Neuronal stem cell (in vitro differentiated cells): ENCODE data around the gene LCOR.

Source experiments
- DNase-seq: peaks from one replicate; pipeline ENCODE4 v3.0.0-alpha.2; 2013; ENCODE audit warnings: low spot score
- H2AFZ ChIP-seq: one replicate; pipeline ENCODE4 v1.6.1; 2013; ENCODE audit warnings: mild to moderate bottlenecking, low read length, inconsistent platforms
- H2AK5ac ChIP-seq: 2 replicates; pipeline ENCODE4 v1.6.1; 2013; ENCODE audit warnings: low read depth, mild to moderate bottlenecking, inconsistent platforms, low read length, moderate library complexity, mixed read lengths
- H2BK120ac ChIP-seq: 2 replicates; pipeline ENCODE4 v1.6.1; 2013; ENCODE audit warnings: low read depth, mild to moderate bottlenecking, inconsistent platforms, low read length, moderate library complexity, mixed read lengths
- H2BK12ac ChIP-seq: one replicate; pipeline ENCODE4 v1.6.1; 2013; ENCODE audit warnings: low read length, inconsistent platforms
- H2BK15ac ChIP-seq: 2 replicates; pipeline ENCODE4 v1.6.1; 2013; ENCODE audit warnings: mild to moderate bottlenecking, low read length, inconsistent platforms, mixed read lengths
- H2BK5ac ChIP-seq: one replicate; pipeline ENCODE4 v1.6.1; 2013; ENCODE audit warnings: inconsistent platforms, mild to moderate bottlenecking, low read length, moderate library complexity
- H3K14ac ChIP-seq: one replicate; pipeline ENCODE4 v1.6.1; 2013; ENCODE audit warnings: low read length, inconsistent platforms
- H3K18ac ChIP-seq: 2 replicates; pipeline ENCODE4 v1.6.1; 2013; ENCODE audit warnings: low read length, inconsistent platforms
- H3K23ac ChIP-seq: 2 replicates; pipeline ENCODE4 v1.6.1; 2013; ENCODE audit warnings: low read depth, mild to moderate bottlenecking, mixed read lengths, low read length, inconsistent platforms; ENCODE audit not compliant: poor library complexity
- H3K27ac ChIP-seq: replicated peaks from 3 replicates; pipeline ENCODE4 v1.5.1; 2013; ENCODE audit warnings: low read length, inconsistent platforms
- H3K27me3 ChIP-seq, 3 experiments: 2 replicates each; pipeline ENCODE4 v1.6.1; 2013; ENCODE audit warnings: low read length in 3 of 3, mild to moderate bottlenecking in 2 of 3, inconsistent platforms in 1 of 3, low read depth in 1 of 3, mixed read lengths in 1 of 3, moderate library complexity in 1 of 3; ENCODE audit not compliant: control insufficient read depth in 3 of 3, insufficient read depth in 3 of 3
- H3K36me3 ChIP-seq, 2 donors: replicated peaks in 1 of 2; 2 replicates each; pipeline ENCODE4 v1.6.1; 2013; ENCODE audit warnings: low read length in 2 of 2; ENCODE audit not compliant: control insufficient read depth in 2 of 2, insufficient read depth in 2 of 2
- H3K4ac ChIP-seq: 2 replicates; pipeline ENCODE4 v1.6.1; 2013; ENCODE audit warnings: inconsistent platforms, mild to moderate bottlenecking, low read length, moderate library complexity
- H3K4me1 ChIP-seq, 2 donors: 1 replicate in 1 of 2; 2 replicates in 1 of 2; pipeline ENCODE4 v1.6.1; 2013; ENCODE audit warnings: low read length in 2 of 2, low read depth in 1 of 2; ENCODE audit not compliant: control insufficient read depth in 2 of 2, insufficient read depth in 1 of 2
- H3K4me2 ChIP-seq: one replicate; pipeline ENCODE4 v1.6.1; 2013; ENCODE audit warnings: mild to moderate bottlenecking, low read length, inconsistent platforms; ENCODE audit not compliant: insufficient read depth, poor library complexity, severe bottlenecking
- H3K4me3 ChIP-seq, 2 donors: 2 replicates each; pipeline ENCODE4 v1.5.1; 2013; ENCODE audit warnings: low read length in 2 of 2, mild to moderate bottlenecking in 2 of 2, inconsistent platforms in 1 of 2, moderate library complexity in 1 of 2
- H3K79me1 ChIP-seq: one replicate; pipeline ENCODE4 v1.6.1; 2013; ENCODE audit warnings: low read depth, mild to moderate bottlenecking, inconsistent platforms, low read length, moderate library complexity
- H3K9ac ChIP-seq: one replicate; pipeline ENCODE4 v1.6.1; 2013; ENCODE audit warnings: mild to moderate bottlenecking, low read depth, low read length, inconsistent platforms; ENCODE audit not compliant: poor library complexity
- H3K9me3 ChIP-seq, 2 donors: replicated peaks in 1 of 2; 2 replicates each; pipeline versions ENCODE3 to v1.6.1; 2013; ENCODE audit warnings: low read length in 2 of 2, mild to moderate bottlenecking in 2 of 2, inconsistent platforms in 1 of 2, low read depth in 1 of 2, mixed read lengths in 1 of 2, moderate library complexity in 1 of 2; ENCODE audit not compliant: control insufficient read depth in 2 of 2, insufficient read depth in 1 of 2
- H4K8ac ChIP-seq: one replicate; pipeline ENCODE4 v1.6.1; 2013; ENCODE audit warnings: low read depth, mild to moderate bottlenecking, inconsistent platforms, low read length, moderate library complexity
- H4K91ac ChIP-seq: one replicate; pipeline ENCODE4 v1.6.1; 2013; ENCODE audit warnings: low read length, low read depth, mild to moderate bottlenecking, inconsistent platforms; ENCODE audit not compliant: poor library complexity
- WGBS, 2 donors: extraction: QIAGEN DNeasy Blood & Tissue Kit; methylation state at CpG; one replicate each; pipeline ENCODE4 v1.1.7; 2013; ENCODE audit warnings: missing lambda C conversion rate in 2 of 2, mixed read lengths in 1 of 2; ENCODE audit not compliant: insufficient read length in 2 of 2, insufficient replicate concordance in 1 of 2; ENCODE audit errors: extremely low coverage in 2 of 2; 5-methylcytosine and 5-hydroxymethylcytosine counted together

LCOR gene

GRCh38 chr10:96838529-96838928, 6.4 kb downstream of the LCOR start:
- no peak overlapping the region for H4K8ac ChIP-seq
- H3K79me1 ChIP-seq, result peaks cover 7% of the 10 kb centered on the region
- H2BK15ac ChIP-seq, result no peak overlapping the region
- no peak overlapping the region for H3K4me3 ChIP-seq
- no peak overlapping the region for H2BK12ac ChIP-seq
- H3K4me2 ChIP-seq, result no peak overlapping the region
- H4K91ac ChIP-seq, result no peak overlapping the region
- peaks cover 0 to 37% of the 10 kb centered on the region in 2 donors for H3K36me3 ChIP-seq
- peaks cover 1 to 4% of the 10 kb centered on the region in 2 donors for H3K4me1 ChIP-seq
- H3K27ac ChIP-seq, result no peak overlapping the region
- DNase-seq, result no peak
- no peak overlapping the region for H2BK5ac ChIP-seq
- no peak overlapping the region for H3K18ac ChIP-seq
- H3K27me3 ChIP-seq, result no peaks in the 10 kb centered on the region
- no peak overlapping the region for H3K4ac ChIP-seq
- no peak overlapping the region for H2AFZ ChIP-seq
- H2AK5ac ChIP-seq, result no peak overlapping the region
- no peak overlapping the region for H3K23ac ChIP-seq
- no peak overlapping the region for H2BK120ac ChIP-seq
- peaks cover 0 to 23% of the 10 kb centered on the region in 2 donors for H3K9me3 ChIP-seq
- WGBS, 2 donors, result no CpG with 5 or more reads among the region's 4 CpGs
- H3K14ac ChIP-seq, result no peak overlapping the region
- no peak overlapping the region for H3K9ac ChIP-seq

DNA sequence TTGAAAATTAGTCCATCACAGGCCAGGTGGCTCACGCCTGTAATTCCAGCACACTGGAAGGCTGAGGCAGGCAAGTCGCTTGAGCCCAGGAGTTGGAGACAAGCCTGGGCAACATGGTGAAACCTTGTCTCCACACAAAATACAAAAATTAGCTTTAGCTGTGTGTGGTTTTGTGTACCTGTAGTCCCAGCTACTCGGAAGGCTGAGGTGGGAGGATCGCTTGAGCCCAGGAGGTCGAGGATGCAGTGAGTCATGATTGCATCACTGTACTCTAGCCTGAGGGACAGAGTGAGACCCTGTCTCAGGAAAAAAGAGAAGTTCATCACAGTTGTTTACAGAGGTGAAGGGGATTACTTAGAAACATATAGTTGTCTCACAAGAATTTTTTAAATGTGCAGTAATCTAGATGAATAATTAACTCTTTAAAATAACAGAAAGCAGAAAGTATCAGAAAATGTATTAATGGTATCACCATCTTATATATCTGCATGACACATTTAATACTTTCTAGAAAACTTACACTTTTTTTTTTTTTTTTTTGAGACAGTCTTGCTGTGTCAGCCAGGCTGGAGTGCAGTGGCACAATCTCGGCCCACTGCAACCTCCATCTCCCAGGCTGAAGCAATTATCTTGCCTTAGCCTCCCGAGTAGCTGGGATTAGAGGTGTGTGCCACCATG, 8.9 kb downstream of the LCOR start:
- H2BK12ac ChIP-seq, result no peak overlapping the region
- peaks cover 0 to 31% of the 10 kb centered on the region in 2 donors for H3K36me3 ChIP-seq
- H3K14ac ChIP-seq, result no peak overlapping the region
- no peak overlapping the region for H4K8ac ChIP-seq
- no peak overlapping the region for H3K4ac ChIP-seq
- no peak overlapping the region for H2BK15ac ChIP-seq
- H3K4me3 ChIP-seq, result no peak overlapping the region
- no CpG with 5 or more reads among the region's 7 CpGs for WGBS, 2 donors
- H2AK5ac ChIP-seq, result no peak overlapping the region
- no peaks in the 10 kb centered on the region for H3K27me3 ChIP-seq
- no peak overlapping the region for H3K9ac ChIP-seq
- DNase-seq, result no peak
- no peak overlapping the region for H2AFZ ChIP-seq
- H3K9me3 ChIP-seq, result peaks cover 0 to 23% of the 10 kb centered on the region in 2 donors
- H4K91ac ChIP-seq, result no peak overlapping the region
- H3K23ac ChIP-seq, result no peak overlapping the region
- H3K18ac ChIP-seq, result no peak overlapping the region
- H2BK120ac ChIP-seq, result no peak overlapping the region
- H3K4me1 ChIP-seq, result peaks cover 1 to 2% of the 10 kb centered on the region in 2 donors
- H3K27ac ChIP-seq, result no peak overlapping the region
- no peak overlapping the region for H3K4me2 ChIP-seq
- H2BK5ac ChIP-seq, result no peak overlapping the region
- peaks cover 7% of the 10 kb centered on the region for H3K79me1 ChIP-seq

DNA sequence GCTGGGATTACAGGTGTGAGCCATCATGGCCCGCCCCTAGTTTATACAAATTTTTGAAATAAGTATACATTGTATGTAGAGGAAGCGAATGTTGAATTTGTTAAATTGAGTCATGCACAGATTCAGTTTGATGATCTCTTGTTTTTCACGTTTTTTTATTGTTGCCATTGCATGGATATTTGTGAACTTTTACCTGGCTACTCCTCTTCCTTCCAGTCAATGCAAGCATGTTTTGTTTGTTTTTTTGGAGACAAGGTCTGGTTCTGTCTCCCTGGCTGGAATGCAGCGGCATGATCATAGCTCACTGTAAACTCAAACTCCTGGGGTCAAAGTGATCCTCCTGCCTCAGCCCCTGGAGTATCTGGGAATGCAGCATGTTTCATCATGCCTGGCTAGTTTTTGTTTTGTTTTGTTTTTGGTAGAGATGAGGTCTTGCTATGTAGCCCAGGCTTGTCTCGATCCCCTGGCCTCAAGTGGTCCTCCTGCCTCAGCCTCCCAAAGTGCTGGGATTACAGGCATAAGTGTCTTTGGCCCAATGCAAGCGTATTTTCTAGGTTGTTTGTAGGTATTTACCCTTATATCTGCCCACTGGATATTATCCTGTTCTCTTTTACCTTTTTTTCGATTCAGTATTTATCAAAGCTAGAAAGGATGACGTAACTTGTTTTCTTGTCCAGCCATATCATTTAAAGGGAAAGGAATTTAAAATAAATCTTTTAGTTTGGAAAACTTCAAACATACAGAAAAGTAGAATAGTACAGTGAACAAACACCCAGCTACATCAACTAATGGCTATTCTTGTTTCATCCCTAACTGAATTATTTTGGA, 11.0 kb downstream of the LCOR start:
- H3K27ac ChIP-seq, result no peak overlapping the region
- peaks cover 0 to 23% of the 10 kb centered on the region in 2 donors for H3K36me3 ChIP-seq
- H4K91ac ChIP-seq, result no peak overlapping the region
- no peak overlapping the region for H3K18ac ChIP-seq
- no peak for DNase-seq
- H3K4ac ChIP-seq, result no peak overlapping the region
- WGBS, 2 donors, result no CpG with 5 or more reads among the region's 8 CpGs
- no peak overlapping the region for H3K4me3 ChIP-seq
- H2BK120ac ChIP-seq, result no peak overlapping the region
- H3K9ac ChIP-seq, result no peak overlapping the region
- no peak overlapping the region for H3K23ac ChIP-seq
- H2BK5ac ChIP-seq, result no peak overlapping the region
- H2BK15ac ChIP-seq, result no peak overlapping the region
- no peak overlapping the region for H3K4me2 ChIP-seq
- H3K27me3 ChIP-seq, result no peaks in the 10 kb centered on the region
- H3K79me1 ChIP-seq, result peaks cover 5% of the 10 kb centered on the region
- peaks cover 0 to 13% of the 10 kb centered on the region in 2 donors for H3K9me3 ChIP-seq
- H2AK5ac ChIP-seq, result no peak overlapping the region
- no peak overlapping the region for H4K8ac ChIP-seq
- no peak overlapping the region for H2AFZ ChIP-seq
- no peak overlapping the region for H3K14ac ChIP-seq
- H3K4me1 ChIP-seq, result peaks cover 1 to 2% of the 10 kb centered on the region in 2 donors
- no peak overlapping the region for H2BK12ac ChIP-seq

- H2BK5ac ChIP-seq, result no peak overlapping the region
- H4K8ac ChIP-seq, result no peak overlapping the region
- no peak overlapping the region for H3K9ac ChIP-seq
- H3K14ac ChIP-seq, result no peak overlapping the region
- no peak overlapping the region for H3K4me3 ChIP-seq
- H2BK12ac ChIP-seq, result no peak overlapping the region
- H3K79me1 ChIP-seq, result peaks cover 5% of the 10 kb centered on the region
- H2BK15ac ChIP-seq, result no peak overlapping the region
- no CpG with 5 or more reads among the region's 2 CpGs for WGBS, 2 donors
- H2AFZ ChIP-seq, result no peak overlapping the region
- H3K23ac ChIP-seq, result no peak overlapping the region
- no peak overlapping the region for H3K4ac ChIP-seq
- H3K9me3 ChIP-seq, result peaks cover 0 to 6% of the 10 kb centered on the region in 2 donors
- no peak overlapping the region for H3K27ac ChIP-seq
- no peak overlapping the region for H2BK120ac ChIP-seq
- H3K18ac ChIP-seq, result no peak overlapping the region
- H3K36me3 ChIP-seq, result peaks cover 0 to 16% of the 10 kb centered on the region in 2 donors
- no peak overlapping the region for H4K91ac ChIP-seq
- no peak for DNase-seq
- no peak overlapping the region for H2AK5ac ChIP-seq
- no peaks in the 10 kb centered on the region for H3K27me3 ChIP-seq
- peaks cover 1 to 2% of the 10 kb centered on the region in 2 donors for H3K4me1 ChIP-seq
- no peak overlapping the region for H3K4me2 ChIP-seq
These were observed 11.7 kb downstream of the LCOR start for GRCh38 chr10:96843823-96844222.
